Smooth muscle cell (in vitro differentiated cells): ENCODE measurements around the gene ZW10. TPM values are rescaled to one million over a fixed set of nuclear protein-coding genes. Genes with fewer than 3 reads are reported as not detected.
"Not testable (repeated sequence)": the region's sequence is repeated elsewhere in the genome, so short reads cannot be mapped to it uniquely, and the experiment has no call there.

Source experiments
- DNase-seq: peaks from one replicate; lab custom pipeline; 2025; ENCODE audit not compliant: unreplicated experiment; lab: John Stamatoyannopoulos, UW
- H2AFZ ChIP-seq: fragments of 200-600 bp; sonication (generic); 2 replicates; pipeline ENCODE4 v1.6.0; 2016; ENCODE audit warnings: antibody characterized with exemption, low read depth, mild to moderate bottlenecking
- H3F3A ChIP-seq: fragments of 200-600 bp; sonication (generic); 2 replicates; pipeline ENCODE4 v1.6.0; 2017; ENCODE audit warnings: antibody characterized with exemption, low read depth
- H3K27ac ChIP-seq: fragments of 200-600 bp; sonication (generic); 2 replicates; pipeline ENCODE4 v1.5.1; 2016; ENCODE audit warnings: low read depth, mild to moderate bottlenecking
- H3K27me3 ChIP-seq: fragments of 200-600 bp; sonication (generic); 2 replicates; pipeline ENCODE4 v1.6.1; 2016; ENCODE audit warnings: low read depth, mild to moderate bottlenecking
- H3K36me3 ChIP-seq: fragments of 200-600 bp; sonication (generic); 2 replicates; pipeline ENCODE4 v1.5.1; 2016; ENCODE audit warnings: low read depth
- H3K4me1 ChIP-seq: fragments of 200-600 bp; sonication (generic); 2 replicates; pipeline ENCODE4 v1.5.1; 2016; ENCODE audit warnings: low read depth
- H3K4me2 ChIP-seq: fragments of 200-600 bp; sonication (generic); 2 replicates; pipeline ENCODE4 v1.6.0; 2016; ENCODE audit warnings: mild to moderate bottlenecking
- H3K4me3 ChIP-seq: fragments of 200-600 bp; sonication (generic); 2 replicates; pipeline ENCODE4 v1.5.1; 2016; ENCODE audit warnings: mild to moderate bottlenecking
- H3K79me2 ChIP-seq: fragments of 200-600 bp; sonication (generic); 2 replicates; pipeline ENCODE4 v1.6.0; 2016; ENCODE audit warnings: low read depth, mild to moderate bottlenecking
- H3K9ac ChIP-seq: fragments of 200-600 bp; sonication (generic); 2 replicates; pipeline ENCODE4 v1.6.0; 2016; ENCODE audit warnings: low read depth
- H3K9me3 ChIP-seq: fragments of 200-600 bp; sonication (generic); replicated peaks from 2 replicates; pipeline ENCODE4 v1.5.1; 2016; ENCODE audit warnings: low read depth
- H4K20me1 ChIP-seq: fragments of 200-600 bp; sonication (generic); 2 replicates; pipeline ENCODE4 v1.6.0; 2016; ENCODE audit warnings: low read depth
- WGBS: methylation state at CpG from one replicate; pipeline ENCODE4 v1.1.7; 2016; ENCODE audit warnings: low lambda C conversion rate; 5-methylcytosine and 5-hydroxymethylcytosine counted together
- polyA plus RNA-seq: library from polyadenylated mRNA; unstranded; fragments of >200 nt; fragmentation: Nextera tagmentation; extraction: Ambion mirVana; gene quantifications from 2 replicates; pipeline ENCODE4 v1.2.1, GENCODE V29; 2016
- total RNA-seq: library from RNA; depleted of rRNA; stranded (reverse); fragments of >200 nt; gene quantifications from 2 replicates; pipeline ENCODE4 v1.2.3, GENCODE V29; 2014
- TF ChIP-seq, protein P1 (sequence below): fragments of 200-600 bp; sonication (generic); IDR thresholded peaks from 2 replicates; pipeline ENCODE4 v1.5.1; 2017; ENCODE audit warnings: borderline replicate concordance, mild to moderate bottlenecking, antibody characterized with exemption; ENCODE audit not compliant: insufficient read depth, poor library complexity, severe bottlenecking

ZW10 gene
- total and polyA plus RNA-seq, 2 experiments from 2014 or later = 15.6 to 20.7 TPM

- TF ChIP-seq, protein P1, sequence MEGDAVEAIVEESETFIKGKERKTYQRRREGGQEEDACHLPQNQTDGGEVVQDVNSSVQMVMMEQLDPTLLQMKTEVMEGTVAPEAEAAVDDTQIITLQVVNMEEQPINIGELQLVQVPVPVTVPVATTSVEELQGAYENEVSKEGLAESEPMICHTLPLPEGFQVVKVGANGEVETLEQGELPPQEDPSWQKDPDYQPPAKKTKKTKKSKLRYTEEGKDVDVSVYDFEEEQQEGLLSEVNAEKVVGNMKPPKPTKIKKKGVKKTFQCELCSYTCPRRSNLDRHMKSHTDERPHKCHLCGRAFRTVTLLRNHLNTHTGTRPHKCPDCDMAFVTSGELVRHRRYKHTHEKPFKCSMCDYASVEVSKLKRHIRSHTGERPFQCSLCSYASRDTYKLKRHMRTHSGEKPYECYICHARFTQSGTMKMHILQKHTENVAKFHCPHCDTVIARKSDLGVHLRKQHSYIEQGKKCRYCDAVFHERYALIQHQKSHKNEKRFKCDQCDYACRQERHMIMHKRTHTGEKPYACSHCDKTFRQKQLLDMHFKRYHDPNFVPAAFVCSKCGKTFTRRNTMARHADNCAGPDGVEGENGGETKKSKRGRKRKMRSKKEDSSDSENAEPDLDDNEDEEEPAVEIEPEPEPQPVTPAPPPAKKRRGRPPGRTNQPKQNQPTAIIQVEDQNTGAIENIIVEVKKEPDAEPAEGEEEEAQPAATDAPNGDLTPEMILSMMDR = no peak
- no peaks in the 10 kb centered on the region for H3K27me3 ChIP-seq
- no peaks in the 10 kb centered on the region for H3K36me3 ChIP-seq
- DNase-seq = no peak
- no peak overlapping the region for H3K4me3 ChIP-seq
- no peaks in the 10 kb centered on the region for H3K4me1 ChIP-seq
- H3K27ac ChIP-seq = no peak overlapping the region
- H3K79me2 ChIP-seq = no peaks in the 10 kb centered on the region
- no peaks in the 10 kb centered on the region for H3K9me3 ChIP-seq
- H3F3A ChIP-seq = no peaks in the 10 kb centered on the region
- H2AFZ ChIP-seq = no peak overlapping the region
- H4K20me1 ChIP-seq = no peaks in the 10 kb centered on the region
- H3K9ac ChIP-seq = no peak overlapping the region
- H3K4me2 ChIP-seq = no peak overlapping the region
- 80% methylated on average over 4 of the region's 4 CpGs for WGBS
Measured at GRCh38 chr11:113723787-113724186, 49.7 kb downstream of the ZW10 start.

GRCh38 chr11:113722934-113723333 is 50.6 kb downstream of the ZW10 start:
- no peaks in the 10 kb centered on the region for H4K20me1 ChIP-seq
- H3K36me3 ChIP-seq = no peaks in the 10 kb centered on the region
- H3K79me2 ChIP-seq = no peaks in the 10 kb centered on the region
- H3K9me3 ChIP-seq = no peaks in the 10 kb centered on the region
- no peaks in the 10 kb centered on the region for H3K27me3 ChIP-seq
- no peak overlapping the region for H2AFZ ChIP-seq
- no peak overlapping the region for H3K27ac ChIP-seq
- no peak for DNase-seq
- no peaks in the 10 kb centered on the region for H3K4me1 ChIP-seq
- no peak overlapping the region for H3K9ac ChIP-seq
- H3F3A ChIP-seq = no peaks in the 10 kb centered on the region
- TF ChIP-seq, protein P1 = no peak
- H3K4me3 ChIP-seq = no peak overlapping the region
- no peak overlapping the region for H3K4me2 ChIP-seq
- WGBS = 66% methylated on average over 3 of the region's 3 CpGs

DNA sequence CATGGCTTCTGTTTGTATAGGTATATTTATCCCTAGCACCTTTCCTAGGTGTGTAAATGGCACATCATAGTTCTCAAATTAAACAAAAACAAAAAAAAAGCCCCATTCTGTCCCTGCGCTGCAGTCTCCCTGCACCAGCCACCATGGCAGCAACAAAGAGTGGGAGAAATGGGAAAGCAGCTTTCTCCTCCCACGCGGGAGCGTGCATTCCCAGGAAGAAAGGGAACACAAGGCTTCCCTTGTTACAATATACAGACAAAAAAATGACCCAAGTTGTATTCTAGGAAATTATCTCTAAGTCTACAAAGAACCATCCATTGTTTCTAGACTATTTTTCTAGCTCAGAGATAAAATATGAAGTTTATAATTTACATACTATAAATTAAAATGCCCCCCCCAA is 51.3 kb downstream of the ZW10 start:
- H3K4me3 ChIP-seq = no peak overlapping the region
- no peak overlapping the region for H3K9ac ChIP-seq
- H4K20me1 ChIP-seq = no peaks in the 10 kb centered on the region
- WGBS = 87% methylated on average over 4 of the region's 4 CpGs
- no peaks in the 10 kb centered on the region for H3K79me2 ChIP-seq
- TF ChIP-seq, protein P1 = no peak
- no peak overlapping the region for H2AFZ ChIP-seq
- H3K27me3 ChIP-seq = no peaks in the 10 kb centered on the region
- no peaks in the 10 kb centered on the region for H3K9me3 ChIP-seq
- no peak overlapping the region for H3K27ac ChIP-seq
- H3F3A ChIP-seq = no peaks in the 10 kb centered on the region
- no peaks in the 10 kb centered on the region for H3K4me1 ChIP-seq
- no peak for DNase-seq
- no peak overlapping the region for H3K4me2 ChIP-seq
- H3K36me3 ChIP-seq = no peaks in the 10 kb centered on the region

- H3K4me1 ChIP-seq = no peaks in the 10 kb centered on the region
- DNase-seq = no peak
- TF ChIP-seq, protein P1 = no peak
- no peak overlapping the region for H2AFZ ChIP-seq
- no peak overlapping the region for H3K9ac ChIP-seq
- WGBS = 97% methylated on average over 3 of the region's 3 CpGs
- no peaks in the 10 kb centered on the region for H3K9me3 ChIP-seq
- H3K4me3 ChIP-seq = no peak overlapping the region
- H3K4me2 ChIP-seq = no peak overlapping the region
- no peaks in the 10 kb centered on the region for H3K79me2 ChIP-seq
- no peak overlapping the region for H3K27ac ChIP-seq
- no peaks in the 10 kb centered on the region for H3F3A ChIP-seq
- H4K20me1 ChIP-seq = no peaks in the 10 kb centered on the region
- no peaks in the 10 kb centered on the region for H3K36me3 ChIP-seq
- H3K27me3 ChIP-seq = no peaks in the 10 kb centered on the region
Measured at GRCh38 chr11:113721462-113722066, 51.9 kb downstream of the ZW10 start.

DNA sequence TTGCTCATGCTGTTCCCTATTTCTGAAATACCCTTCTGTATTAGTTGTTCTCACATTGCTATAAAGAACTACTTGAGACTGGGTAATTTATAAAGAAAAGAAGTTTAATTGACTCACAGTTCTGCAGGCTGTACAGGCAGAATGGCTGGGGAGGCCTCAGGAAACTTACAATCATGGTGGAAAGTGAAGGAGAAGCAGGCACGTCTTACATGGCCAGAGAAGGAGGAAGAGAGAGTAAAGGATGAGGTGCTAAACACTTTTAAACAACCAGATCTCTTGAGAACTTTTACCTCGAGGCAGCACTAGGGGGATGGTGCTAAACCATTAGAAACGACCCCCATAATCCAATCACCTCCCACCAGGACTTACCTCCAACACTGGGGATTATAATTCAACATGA is 53.0 kb downstream of the ZW10 start:
- H3F3A ChIP-seq, DNase-seq, H3K9ac ChIP-seq, H3K36me3 ChIP-seq, H4K20me1 ChIP-seq, H2AFZ ChIP-seq, H3K9me3 ChIP-seq, H3K4me3 ChIP-seq, H3K27me3 ChIP-seq, H3K4me1 ChIP-seq, H3K27ac ChIP-seq, H3K4me2 ChIP-seq, H3K79me2 ChIP-seq: not testable (repeated sequence)
- WGBS = 76% methylated on average over 3 of the region's 3 CpGs
